GM19324 (cell line): ENCODE results near the gene SCT.

Experiments
- ATAC-seq: cut with Tn5 transposase; IDR thresholded peaks from one replicate; pipeline ENCODE4 v1.9.1; 2021; ENCODE audit warnings: mild to moderate bottlenecking, moderate library complexity; ENCODE audit not compliant: unreplicated experiment, low FRiP score

Gene SCT

DNA sequence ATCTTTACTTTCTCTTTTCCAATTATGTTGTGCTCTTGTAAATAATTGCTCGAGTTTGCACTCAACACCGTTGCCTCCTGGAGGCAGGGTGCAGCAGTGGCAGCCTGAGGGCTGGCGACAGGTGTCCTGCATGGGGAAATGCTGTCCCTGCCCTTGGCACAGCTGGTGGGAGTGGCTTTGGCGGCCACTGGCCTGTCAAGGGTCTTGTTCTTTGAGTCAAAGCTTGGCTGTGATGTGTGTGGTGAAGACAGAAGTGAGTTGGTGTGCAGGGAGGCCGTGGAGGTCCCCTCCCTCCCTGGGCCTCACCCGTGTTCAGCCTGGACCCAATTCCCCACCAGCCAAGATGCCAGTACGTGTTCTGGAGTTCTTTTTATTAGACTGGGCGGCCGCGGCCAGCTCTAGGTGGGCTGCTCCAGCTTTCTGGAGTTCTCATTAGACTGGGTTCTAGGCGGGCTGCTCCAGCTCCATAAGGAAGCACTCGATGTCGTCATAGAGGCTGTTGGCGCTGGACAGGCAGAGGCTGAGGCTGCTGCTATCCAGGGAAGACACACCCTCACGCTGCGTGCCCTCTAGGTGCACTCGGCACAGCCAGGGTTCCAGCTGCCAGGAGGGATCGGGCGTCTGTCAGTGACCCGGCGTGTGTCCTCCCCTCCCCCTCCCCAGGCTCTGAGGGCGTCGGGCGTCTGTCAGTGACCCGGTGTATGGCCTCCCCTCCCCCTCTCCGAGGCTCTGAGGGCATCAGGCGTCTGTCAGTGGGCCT, 14.6 kb downstream of the SCT start:
- no peak for ATAC-seq

DNA sequence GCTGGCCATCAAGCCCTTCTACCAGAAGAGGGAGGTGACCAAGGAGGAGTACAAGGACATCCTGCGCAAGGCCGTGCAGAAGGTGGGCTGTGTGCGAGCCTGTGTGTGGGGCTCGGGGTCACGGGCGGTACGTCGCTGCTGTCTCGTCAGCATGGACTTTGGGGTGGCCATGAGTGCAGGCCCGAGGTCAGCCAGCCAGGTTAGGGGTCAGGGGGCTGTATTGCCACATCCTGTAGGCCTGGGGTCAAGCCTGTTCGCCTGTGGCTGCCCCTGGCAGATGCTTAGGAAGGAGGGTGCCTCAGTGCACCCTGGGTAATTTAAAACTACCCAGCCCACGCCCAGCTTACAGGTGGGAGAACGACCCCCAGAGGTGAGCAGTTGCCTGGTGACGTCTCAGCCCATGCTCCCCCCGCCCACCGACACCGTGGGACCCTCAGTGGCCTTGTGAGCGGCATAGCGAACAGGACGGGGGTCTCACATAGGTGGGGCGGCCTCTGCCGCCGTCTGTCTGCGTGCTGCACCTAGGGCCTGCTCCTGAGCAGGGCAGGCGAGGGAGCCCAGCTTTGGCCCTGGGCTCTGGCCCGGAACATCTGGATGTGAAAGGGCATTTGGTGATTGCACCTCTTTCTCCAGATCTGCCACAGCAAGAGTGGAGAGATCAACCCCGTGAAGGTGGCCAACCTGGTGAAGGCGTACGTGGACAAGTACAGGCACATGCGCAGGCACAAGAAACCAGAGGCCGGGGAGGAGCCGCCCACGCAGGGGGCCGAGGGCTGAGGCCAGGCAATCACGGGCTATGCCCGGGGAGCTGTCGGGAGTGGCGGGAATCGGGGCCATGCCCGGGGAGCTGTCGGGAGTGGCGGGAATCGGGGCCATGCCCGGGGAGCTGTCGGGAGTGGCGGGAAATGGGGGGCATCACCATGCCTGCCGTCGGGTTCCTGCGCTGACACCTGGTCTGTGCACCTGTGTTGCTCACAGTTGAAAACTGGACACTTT, 15.7 kb downstream of the SCT start:
- no peak for ATAC-seq

DNA sequence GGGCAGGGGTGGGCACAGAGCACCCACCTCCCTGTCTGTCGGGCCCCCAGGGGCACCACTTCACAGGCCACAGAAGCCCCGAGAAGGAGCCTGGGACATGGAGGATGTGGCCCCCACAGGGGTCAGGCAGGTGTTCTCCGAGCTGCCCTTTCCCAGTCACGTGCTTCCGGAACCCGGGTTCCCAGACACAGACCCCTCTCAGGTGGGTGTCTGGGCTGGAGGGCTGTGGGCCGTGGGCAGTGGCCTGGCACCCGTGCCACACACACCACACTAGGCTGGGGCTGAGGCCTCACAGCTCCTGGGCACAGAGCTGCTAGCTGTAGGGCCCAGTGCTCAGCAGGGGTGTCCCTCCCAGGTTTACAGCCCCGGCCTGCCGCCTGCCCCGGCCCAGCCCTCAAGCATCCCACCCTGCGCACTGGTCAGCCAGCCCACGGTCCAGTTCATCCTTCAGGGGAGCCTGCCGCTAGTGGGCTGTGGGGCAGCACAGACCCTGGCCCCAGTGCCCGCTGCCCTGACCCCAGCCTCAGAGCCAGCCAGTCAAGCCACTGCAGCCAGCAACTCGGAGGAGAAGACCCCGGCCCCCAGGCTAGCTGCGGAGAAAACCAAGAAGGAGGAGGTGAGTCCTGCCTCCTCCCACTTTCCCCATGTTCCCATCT, 16.7 kb downstream of the SCT start:
- no peak for ATAC-seq

DNA sequence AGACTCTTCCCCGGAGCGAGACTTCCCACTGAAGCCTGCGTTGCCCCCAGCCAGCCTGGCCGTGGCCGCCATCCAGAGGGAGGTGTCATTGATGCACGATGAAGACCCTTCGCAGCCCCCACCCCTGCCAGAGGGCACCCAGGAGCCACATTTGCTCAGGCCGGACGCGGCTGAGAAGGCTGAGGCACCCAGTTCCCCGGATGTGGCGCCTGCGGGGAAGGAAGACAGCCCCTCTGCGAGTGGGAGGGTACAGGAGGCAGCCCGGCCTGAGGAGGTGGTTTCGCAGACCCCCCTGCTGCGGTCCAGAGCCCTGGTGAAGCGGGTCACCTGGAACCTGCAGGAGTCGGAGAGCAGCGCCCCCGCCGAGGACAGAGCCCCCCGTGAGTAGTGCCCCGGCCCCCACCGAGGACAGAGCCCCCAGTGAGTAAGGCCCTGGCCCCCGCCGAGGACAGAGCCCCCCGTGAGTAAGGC, 17.6 kb downstream of the SCT start:
- ATAC-seq, result no peak

DNA sequence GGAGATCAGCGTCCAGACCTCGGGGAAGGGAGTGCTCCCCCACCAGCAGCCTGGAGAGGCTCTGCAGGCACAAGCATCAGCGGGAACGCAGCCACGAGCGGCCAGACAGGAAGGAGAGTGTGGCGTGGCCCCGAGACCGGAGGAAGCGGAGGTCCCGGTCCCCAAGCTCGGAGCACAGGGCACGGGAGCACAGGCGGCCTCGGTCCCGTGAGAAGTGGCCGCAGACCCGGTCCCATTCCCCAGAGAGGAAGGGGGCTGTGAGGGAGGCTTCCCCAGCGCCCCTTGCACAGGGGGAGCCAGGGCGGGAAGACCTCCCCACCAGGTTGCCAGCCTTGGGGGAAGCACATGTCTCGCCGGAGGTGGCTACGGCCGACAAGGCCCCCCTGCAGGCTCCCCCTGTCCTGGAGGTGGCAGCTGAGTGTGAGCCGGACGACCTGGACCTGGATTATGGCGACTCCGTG, 18.2 kb downstream of the SCT start:
- ATAC-seq, result no peak

DNA sequence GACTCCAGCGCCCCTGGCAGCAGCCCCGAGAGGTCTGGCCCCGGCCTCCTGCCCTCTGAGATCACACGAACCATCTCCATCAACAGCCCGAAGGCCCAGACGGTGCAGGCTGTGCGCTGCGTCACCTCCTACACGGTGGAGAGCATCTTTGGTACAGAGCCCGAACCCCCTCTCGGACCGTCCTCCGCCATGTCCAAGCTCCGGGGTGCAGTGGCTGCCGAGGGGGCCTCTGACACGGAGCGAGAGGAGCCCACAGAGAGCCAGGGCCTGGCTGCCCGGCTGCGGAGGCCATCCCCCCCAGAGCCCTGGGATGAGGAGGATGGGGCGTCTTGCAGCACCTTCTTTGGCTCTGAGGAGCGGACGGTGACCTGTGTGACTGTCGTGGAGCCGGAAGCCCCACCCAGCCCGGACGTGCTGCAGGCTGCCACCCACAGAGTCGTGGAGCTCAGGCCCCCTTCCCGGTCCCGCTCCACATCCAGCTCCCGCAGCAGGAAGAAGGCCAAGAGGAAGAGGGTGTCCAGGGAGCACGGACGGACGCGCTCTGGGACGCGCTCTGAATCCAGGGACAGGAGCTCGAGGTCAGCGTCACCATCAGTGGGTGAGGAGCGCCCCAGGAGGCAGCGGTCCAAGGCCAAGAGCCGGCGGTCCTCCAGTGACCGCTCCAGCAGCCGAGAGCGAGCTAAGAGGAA, 18.9 kb downstream of the SCT start:
- ATAC-seq, result no peak

DNA sequence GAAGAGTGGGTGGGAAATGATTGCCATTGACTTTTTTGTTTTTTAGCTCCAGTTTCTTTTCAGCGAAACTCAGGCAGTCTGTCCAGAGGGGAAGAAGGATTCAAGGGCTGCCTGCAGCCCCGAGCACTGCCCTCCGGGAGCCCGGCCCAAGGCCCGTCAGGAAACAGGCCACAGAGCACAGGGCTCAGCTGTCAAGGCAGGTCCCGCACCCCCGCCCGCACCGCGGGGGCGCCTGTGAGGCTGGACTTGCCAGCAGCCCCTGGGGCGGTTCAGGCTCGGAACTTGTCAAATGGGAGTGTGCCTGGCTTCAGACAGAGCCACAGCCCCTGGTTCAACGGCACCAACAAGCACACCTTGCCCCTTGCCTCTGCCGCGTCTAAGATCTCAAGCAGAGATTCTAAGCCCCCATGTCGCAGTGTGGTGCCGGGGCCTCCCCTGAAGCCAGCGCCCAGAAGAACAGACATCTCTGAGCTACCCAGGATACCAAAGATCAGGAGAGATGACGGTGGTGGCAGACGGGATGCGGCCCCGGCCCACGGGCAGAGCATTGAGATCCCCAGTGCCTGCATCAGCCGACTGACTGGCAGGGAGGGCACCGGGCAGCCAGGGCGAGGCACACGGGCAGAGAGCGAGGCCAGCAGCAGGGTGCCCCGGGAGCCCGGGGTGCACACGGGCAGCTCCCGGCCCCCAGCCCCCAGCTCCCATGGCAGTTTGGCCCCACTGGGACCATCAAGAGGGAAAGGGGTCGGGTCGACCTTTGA, 19.8 kb downstream of the SCT start:
- ATAC-seq, result no peak

DNA sequence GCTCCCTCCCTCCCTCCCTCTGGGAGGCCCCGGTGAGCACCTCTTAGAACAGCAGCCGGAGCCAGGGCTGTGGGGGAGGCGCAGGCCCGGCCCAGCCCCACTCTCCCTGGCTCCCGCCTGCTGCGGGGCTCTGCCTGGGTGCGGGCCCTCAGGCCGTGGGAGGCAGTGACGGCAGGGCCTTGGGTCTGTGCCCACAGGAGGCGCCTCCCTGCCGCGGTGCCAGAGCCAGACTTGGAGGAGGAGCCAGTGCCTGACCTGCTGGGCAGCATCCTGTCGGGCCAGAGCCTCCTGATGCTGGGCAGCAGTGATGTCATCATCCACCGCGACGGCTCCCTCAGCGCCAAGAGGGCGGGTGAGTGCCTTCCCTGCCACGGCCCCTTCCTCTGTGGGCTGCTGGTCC, 20.7 kb downstream of the SCT start:
- ATAC-seq, result no peak

DNA sequence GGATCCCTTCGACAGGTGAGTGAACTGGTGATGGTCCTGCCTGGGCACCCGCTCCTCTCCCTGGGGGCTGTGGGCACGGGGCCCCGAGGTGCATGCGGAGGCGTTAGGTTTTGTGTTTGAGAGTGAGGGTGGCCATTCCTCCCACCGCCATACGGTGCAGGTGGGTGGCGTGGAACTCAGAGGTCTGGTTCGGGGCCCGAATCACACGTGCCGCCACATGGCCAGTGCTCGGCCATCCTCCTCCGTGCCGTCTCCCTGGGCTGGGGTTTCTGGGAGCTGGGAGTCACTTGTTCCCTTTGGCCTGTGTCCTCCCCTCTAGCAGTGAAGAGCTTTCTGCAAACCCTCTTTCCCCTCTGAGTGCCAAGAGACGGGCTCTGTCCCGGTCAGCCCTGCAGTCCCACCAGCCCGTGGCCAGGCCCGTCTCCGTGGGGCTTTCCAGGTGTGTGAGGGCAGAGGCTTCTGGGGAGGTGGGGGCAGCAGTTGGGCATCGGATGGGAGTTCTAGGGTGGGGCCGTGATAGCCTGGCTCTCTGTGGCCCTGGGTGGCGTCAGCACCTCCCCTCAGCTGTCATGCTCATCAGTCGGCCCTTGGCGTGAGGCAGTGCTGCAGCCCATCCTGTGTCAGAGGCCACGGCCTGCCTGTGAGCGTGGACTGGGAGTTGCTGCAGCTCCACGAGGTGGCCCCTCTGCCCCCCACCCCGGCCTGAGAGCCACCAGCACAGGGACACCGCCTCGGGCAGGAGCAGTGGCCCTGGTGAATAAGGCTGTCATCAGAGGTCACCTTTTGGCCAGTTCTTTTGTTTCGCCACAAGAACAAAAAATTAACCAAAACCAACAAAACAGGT, 21.5 kb downstream of the SCT start:
- ATAC-seq, result no peak

DNA sequence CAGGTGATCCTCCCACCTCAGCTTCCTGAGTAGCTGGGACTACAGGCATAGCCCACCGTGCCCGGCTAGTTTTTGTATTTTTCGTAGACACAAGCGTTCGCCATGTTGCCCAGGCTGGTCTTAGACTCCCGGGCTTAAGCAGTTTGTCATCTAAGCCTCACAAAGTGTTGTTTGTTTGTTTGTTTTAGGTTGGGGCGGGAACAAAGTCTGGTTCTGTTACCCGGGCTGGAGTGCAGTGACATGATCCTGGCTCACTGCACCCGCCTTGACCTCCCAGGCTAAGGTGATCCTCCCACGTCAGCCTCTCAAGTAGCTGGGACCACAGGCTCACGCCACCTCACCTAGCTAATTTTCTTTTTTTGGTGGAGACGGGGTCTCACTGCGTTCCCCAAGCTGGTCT, 23.8 kb downstream of the SCT start:
- no peak for ATAC-seq

DNA sequence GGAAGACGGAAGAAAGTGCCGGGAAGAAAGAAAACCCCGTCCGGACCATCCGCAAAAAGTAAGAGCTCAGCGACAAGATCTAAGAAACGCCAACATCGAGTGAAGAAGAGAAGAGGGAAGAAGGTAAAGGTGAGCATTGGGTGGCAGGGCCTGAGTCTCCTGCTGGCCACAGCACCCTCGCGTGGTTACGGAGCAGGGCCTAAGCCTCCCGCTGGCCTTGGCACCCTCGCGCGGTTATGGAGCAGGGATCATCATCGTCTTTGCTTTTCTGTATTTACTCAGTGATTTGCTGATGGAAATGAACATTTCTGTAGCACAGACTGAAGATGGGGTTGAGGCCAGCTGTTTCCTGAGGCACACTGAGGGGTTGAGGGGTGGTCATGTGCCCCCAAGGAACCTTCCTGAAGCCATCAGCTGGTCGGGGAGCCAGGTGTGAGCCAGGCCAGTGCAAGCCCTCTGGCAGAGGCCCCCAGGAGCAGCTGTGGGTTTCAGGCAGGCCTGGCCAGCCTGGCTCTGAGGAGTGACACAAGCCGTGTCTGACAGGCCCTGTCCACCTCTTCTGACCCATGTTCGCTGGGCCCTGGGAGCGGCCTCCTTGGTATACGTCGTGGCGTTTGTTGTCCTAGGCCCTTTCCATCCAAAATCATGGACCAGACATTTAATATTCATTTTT, 25.3 kb downstream of the SCT start:
- ATAC-seq, result no peak

DNA sequence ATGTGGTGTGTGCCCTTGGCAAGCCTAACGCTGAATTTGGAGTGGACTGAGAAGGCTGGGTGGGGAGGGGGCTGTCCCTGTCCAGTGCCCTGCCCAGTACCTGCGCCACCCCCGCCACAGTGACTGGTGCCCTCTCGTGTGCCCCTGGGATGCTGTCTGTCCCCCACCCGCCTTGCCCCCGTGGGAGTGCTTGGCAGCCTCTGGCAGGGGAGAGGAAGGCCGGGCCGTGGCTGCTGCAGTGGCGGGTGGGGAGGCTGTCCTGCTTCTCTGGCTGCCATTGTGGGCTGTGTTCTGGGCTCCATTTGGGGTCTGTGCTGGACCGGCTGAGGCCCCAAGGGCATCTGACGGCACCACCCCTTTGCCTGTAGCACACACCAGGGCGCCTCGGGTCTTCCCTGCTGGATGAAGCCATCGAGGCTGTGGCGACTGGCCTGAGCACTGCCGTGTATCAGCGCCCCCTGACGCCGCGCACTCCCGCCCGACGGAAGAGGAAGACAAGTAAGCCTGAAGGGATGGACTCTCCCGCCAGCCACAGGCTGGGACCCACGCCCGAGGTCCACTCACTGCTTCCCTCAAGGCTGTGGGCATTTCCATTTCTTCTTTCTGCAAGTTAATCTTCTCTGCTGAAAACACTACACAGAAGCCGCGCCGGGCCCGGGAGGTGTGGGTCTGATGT, 28.8 kb downstream of the SCT start:
- no peak for ATAC-seq

DNA sequence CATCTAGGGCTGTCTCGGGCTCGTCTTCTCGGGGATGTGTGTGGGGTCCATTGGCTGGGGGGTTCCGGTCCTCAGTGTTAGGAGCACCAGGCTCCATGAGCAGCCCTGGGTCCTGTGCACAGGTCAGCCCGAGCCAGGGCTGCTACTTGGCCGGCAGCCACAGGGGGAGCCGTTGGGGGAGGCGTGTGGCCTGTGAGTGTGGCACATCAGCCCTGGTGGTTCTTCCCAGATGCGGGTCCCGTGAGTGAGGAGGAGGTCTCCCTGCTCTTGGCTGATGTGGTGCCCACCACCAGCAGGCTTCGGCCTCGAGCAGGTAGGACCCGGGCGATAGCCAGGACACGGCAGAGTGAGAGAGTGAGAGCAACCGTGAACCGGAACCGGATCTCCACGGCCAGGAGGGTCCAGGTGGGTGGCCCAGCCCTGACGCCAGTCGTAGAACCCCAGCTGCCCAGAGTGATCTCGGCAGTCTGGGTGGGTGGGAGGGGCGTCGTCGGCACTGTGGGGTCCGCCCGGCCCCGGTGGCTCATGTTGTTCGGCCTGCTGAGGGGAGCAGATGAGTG, 29.7 kb downstream of the SCT start:
- no peak for ATAC-seq

DNA sequence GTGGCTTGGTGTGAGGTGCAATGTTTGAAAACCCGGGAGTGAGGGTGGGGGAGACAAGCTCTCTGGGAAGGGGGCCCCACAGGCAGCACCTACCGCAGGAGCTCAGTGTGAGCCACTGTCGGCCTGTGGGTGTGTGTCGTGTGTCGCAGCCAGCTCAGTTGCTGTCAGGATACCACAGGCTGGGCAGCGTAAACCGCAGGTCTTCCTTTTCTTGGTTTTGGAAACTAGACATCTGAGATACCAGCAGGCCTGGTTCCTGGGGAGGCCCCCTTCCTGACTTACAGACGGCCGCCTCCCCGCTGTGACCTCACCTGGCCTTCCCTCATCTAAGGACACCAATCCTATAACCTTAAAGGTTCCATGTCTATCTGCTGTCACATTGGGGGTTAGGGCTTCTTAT, 30.6 kb downstream of the SCT start:
- no peak for ATAC-seq

DNA sequence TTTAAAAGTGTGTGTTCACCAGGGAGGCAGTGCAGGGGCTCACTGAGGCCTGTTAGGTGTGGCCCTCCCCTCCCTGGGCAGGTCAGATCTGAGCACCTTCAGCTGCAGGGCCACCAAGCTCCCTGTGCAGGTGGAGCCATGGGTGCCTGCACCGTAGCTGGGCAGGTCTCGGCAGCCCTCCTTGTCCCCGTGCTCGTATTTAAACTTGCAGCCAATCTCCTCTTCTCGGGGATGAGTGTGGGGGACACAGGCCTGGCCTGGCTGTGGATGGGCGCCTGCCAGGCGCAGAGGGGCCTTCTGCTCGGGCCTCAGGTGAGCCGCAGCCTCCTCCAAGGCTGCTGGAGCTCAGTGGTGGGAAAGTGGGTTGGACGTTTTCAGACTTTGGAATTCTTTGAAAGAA, 31.6 kb downstream of the SCT start:
- ATAC-seq, result no peak

DNA sequence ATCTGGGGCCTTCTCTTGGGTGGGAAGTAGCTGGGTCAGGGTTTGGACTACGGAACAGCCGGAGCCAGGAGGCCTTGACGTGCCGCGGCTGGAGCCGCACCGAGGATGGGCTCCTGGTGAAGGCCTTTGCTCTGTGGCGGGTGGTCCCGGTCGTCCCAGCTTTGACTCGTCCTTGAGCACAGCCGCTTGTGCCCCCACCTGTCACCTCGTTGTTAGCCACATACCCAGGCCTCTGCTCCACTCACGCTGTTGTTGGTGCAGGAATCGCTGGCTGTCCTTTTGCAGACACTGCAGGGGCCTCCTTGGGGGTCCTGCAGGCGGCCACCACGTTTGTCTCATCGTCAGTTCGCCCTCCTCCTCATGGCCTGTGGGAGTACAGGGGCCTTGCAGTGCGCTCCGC, 33.6 kb downstream of the SCT start:
- ATAC-seq, result no peak

DNA sequence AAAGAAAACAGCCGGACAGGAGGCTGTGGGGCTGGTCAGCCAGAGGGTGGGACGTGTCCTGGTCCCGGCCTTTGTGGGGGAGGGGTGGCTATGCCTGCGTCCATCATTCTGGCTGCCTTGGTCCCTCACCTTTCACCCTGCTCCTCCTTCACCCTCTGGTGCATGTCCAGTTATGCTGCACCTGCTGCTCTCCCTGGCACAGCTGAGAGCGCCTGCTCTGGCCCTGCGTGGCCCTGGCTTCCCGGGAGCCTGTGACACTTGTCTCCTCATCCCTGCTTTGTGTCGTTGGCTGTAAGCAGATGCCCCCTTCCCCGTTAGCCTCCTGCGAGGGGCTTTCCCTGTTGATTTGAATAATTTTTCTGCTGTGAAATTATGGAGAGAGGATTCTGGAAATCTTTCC, 34.1 kb downstream of the SCT start:
- ATAC-seq, result no peak
